WERI-Rb-1 (cell line): ENCODE data around the gene ITPRID1.

Experiments used
- DNase-seq: peaks from one replicate; pipeline ENCODE4 v3.0.0-alpha.2; 2020
- H3K27ac ChIP-seq: fragments of 250-450 bp; sonication (Bioruptor Pico); 2 replicates; pipeline ENCODE4 v1.5.1; 2020; ENCODE audit warnings: mild to moderate bottlenecking, moderate library complexity
- H3K27me3 ChIP-seq: fragments of 250-450 bp; sonication (Bioruptor Pico); 2 replicates; pipeline ENCODE4 v1.5.1; 2021; ENCODE audit warnings: mild to moderate bottlenecking, low read depth, moderate library complexity; ENCODE audit not compliant: insufficient read depth, severe bottlenecking
- H3K36me3 ChIP-seq: fragments of 250-450 bp; sonication (Bioruptor Pico); 2 replicates; pipeline ENCODE4 v1.5.1; 2020; ENCODE audit warnings: mild to moderate bottlenecking, moderate library complexity
- H3K4me3 ChIP-seq: 2 replicates; pipeline ENCODE4 v1.5.1; 2011; ENCODE audit warnings: low read depth, mild to moderate bottlenecking, control low read depth, low read length
- H3K9me3 ChIP-seq: fragments of 250-450 bp; sonication (Bioruptor Pico); 2 replicates; pipeline ENCODE4 v1.5.1; 2021; ENCODE audit warnings: mild to moderate bottlenecking, moderate library complexity; ENCODE audit not compliant: severe bottlenecking
- TF ChIP-seq, protein P1 (sequence below): IDR thresholded peaks from 2 replicates; pipeline ENCODE4 v1.5.1; 2011; ENCODE audit warnings: low read depth, mild to moderate bottlenecking, control low read depth, inconsistent platforms, low read length

Gene ITPRID1

DNA sequence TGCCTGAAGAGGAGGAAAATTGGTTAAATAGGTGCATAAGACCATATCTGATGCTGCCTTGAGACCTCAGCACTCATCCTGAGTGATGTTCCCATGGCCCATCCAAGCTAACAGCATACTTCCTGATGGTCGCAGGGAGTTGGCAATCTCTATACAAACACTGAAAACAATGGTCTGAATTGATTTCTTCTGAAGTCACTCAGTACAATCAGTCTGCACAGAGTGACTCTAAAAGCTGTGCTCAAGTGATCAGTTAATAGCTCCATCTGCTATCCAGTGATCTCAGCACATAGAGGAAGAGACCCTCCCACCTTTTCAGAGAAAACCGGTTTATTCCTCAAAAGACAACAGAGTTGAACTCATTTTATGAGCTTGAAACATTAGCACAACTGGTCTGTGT, 177.0 kb downstream of the ITPRID1 start:
- TF ChIP-seq, protein P1, sequence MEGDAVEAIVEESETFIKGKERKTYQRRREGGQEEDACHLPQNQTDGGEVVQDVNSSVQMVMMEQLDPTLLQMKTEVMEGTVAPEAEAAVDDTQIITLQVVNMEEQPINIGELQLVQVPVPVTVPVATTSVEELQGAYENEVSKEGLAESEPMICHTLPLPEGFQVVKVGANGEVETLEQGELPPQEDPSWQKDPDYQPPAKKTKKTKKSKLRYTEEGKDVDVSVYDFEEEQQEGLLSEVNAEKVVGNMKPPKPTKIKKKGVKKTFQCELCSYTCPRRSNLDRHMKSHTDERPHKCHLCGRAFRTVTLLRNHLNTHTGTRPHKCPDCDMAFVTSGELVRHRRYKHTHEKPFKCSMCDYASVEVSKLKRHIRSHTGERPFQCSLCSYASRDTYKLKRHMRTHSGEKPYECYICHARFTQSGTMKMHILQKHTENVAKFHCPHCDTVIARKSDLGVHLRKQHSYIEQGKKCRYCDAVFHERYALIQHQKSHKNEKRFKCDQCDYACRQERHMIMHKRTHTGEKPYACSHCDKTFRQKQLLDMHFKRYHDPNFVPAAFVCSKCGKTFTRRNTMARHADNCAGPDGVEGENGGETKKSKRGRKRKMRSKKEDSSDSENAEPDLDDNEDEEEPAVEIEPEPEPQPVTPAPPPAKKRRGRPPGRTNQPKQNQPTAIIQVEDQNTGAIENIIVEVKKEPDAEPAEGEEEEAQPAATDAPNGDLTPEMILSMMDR = no peak
- H3K27me3 ChIP-seq = no peaks in the 10 kb centered on the region
- no peaks in the 10 kb centered on the region for H3K36me3 ChIP-seq
- DNase-seq = no peak
- no peak overlapping the region for H3K27ac ChIP-seq
- no peaks in the 10 kb centered on the region for H3K9me3 ChIP-seq
- H3K4me3 ChIP-seq = no peak overlapping the region

DNA sequence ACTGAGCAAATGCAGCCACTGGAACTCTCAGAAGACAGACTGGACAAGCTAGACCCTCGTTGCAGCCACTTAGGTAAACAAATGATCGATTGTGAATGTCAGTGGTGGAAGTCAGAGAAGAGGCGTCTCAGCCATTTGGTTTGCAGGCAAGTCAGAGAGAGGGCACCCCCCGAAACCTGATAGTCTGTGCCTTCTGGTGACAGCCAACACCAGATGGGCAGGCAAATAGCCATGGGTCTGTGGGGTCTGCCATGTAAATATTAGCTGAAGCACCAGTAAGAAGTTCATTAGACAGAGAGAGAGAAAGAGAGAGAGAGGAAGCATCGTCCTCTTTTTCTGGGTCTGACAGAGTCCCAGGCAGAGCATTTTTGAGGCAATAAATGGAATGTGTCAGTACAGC, 178.6 kb downstream of the ITPRID1 start:
- H3K4me3 ChIP-seq = no peak overlapping the region
- no peak for DNase-seq
- no peak overlapping the region for H3K27ac ChIP-seq
- H3K27me3 ChIP-seq = no peaks in the 10 kb centered on the region
- TF ChIP-seq, protein P1 = no peak
- no peaks in the 10 kb centered on the region for H3K36me3 ChIP-seq
- H3K9me3 ChIP-seq = no peaks in the 10 kb centered on the region

DNA sequence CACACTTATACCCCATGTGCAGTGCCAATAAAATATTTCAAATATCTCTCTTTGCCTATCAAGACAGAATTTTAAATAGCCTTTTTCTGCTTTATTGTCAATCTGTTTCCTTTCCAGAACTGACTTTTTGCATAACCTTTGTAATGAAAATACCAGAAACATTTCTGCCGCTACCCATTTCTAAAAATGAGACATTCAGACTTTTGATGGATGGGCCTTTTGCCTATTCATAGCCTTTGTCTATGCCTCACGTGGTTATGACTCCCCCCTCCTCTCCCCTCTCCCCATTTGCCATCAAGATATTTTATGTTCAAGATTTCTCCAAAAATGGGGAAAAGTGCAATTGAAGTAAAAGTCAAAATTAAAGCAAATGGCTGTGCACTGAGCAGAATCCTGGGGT, 179.0 kb downstream of the ITPRID1 start:
- Histone ChIP-seq H3K4me3 (no peak overlapping the region), H3K36me3 (no peaks in the 10 kb centered on the region), H3K27ac (no peak overlapping the region), H3K9me3 (no peaks in the 10 kb centered on the region), H3K27me3 (no peaks in the 10 kb centered on the region)
- TF ChIP-seq, protein P1 = no peak
- no peak for DNase-seq

DNA sequence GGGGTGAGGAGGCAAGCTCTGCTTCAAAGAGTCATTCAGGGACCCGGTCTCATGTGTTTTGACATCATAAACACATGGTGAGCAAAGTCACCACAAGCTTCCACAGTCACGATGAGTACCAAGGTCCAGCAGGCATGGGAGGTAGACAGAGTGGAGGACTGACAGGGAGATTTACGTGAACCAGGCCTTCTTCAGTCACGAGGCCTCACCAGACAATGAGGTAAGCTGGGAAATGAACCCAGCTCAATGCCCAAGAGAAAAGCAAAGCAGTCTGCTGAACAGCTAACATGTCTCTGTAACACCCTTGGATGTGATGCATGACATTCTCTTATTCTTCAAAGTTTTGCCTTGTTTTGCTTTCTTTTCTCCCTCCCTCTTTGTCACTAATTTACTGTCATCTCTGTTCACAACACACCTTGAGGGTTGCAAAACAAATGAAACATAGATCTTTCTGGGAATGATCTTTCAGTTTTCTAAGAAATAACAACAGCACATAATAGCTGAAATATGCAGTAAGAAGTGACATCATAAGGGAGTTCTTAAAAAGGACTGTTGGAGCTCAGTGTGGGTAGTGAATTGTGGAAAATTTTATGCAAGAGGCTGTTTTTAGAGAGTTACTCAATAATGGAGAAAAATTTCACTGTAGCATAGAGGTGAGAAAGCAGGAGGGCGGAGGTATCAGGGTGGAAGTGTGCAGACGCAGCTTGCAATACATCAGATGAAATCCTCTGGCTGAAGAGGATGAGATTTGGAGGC, 182.1 kb downstream of the ITPRID1 start:
- DNase-seq = no peak
- no peaks in the 10 kb centered on the region for H3K27me3 ChIP-seq
- TF ChIP-seq, protein P1 = no peak

GRCh38 chr7:31699050-31699449, 185.2 kb downstream of the ITPRID1 start:
- H3K9me3 ChIP-seq = peaks cover 3% of the 10 kb centered on the region
- H3K36me3 ChIP-seq = no peaks in the 10 kb centered on the region
- H3K27ac ChIP-seq = no peak overlapping the region
- no peaks in the 10 kb centered on the region for H3K27me3 ChIP-seq
- H3K4me3 ChIP-seq = no peak overlapping the region
- no peak for DNase-seq
- TF ChIP-seq, protein P1 = no peak

More for the DNA sequence above, 182.1 kb downstream of the ITPRID1 start:
- H3K4me3 ChIP-seq = no peak overlapping the region
- peaks cover 3% of the 10 kb centered on the region for H3K9me3 ChIP-seq
- H3K36me3 ChIP-seq = no peaks in the 10 kb centered on the region
- H3K27ac ChIP-seq = no peak overlapping the region

DNA sequence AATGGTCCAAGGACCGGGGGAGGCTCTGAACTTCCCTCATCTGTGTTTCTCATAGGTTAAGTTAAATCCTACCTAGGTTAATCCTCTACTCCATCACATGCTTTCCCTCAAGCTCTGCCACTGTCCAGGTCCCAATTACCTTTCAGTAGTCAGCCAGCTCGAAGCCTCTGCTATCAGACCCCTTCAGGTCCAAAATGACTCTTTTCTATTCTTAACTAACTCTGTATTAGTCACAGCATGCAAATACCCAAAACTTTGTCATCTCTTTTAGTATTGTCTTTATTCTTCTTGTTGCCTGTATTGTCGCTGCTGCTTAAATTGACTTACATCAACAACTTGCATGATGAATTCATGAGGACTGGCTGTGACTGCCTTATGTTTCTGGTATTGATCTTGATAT, 188.5 kb downstream of the ITPRID1 start:
- TF ChIP-seq, protein P1 = no peak

More for the DNA sequence above, 188.5 kb downstream of the ITPRID1 start:
- no peak overlapping the region for H3K4me3 ChIP-seq
- no peak overlapping the region for H3K27ac ChIP-seq
- no peaks in the 10 kb centered on the region for H3K36me3 ChIP-seq
- no peak for DNase-seq
- peaks cover 3% of the 10 kb centered on the region for H3K9me3 ChIP-seq
- no peaks in the 10 kb centered on the region for H3K27me3 ChIP-seq
